GM12864 (cell line): Measurements from ENCODE around the gene RAB17.
A peak's percentile ranks its signal among the peaks of the same experiment; 100 is the strongest.

ENCODE experiments used
- DNase-seq: peaks from one replicate; pipeline ENCODE4 v3.0.0-alpha.2; 2011; ENCODE audit warnings: low read depth
- H3K4me3 ChIP-seq: 2 replicates; pipeline ENCODE4 v1.5.1; 2011; ENCODE audit warnings: mild to moderate bottlenecking, low read depth, low read length, control low read depth
- TF ChIP-seq, protein P1 (sequence below): IDR thresholded peaks from 2 replicates; pipeline ENCODE4 v1.5.1; 2011; ENCODE audit warnings: low read depth, mild to moderate bottlenecking, moderate library complexity, low read length, control low read depth, inconsistent platforms; ENCODE audit errors: missing control alignments

RAB17 gene

DNA sequence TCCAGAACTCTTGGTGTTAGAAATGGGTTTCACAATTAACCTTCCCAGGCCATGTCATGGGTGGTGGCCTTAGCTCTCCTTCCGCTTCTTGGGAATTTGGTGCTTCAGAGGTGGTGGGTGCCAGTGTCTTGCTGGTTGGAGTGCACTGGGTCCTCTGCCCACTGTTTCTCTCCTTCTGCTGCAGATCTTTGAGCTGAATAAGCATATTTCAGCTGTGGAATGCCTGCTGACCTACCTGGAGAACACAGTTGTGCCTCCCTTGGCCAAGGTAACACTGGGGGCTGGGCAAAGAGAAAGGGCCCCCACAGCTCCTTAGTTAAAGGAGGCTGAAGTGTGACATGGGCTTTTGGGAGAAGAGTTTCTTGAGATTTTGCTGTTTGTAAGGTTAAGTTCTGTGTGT is 56.2 kb downstream of the RAB17 start:
- no peak for DNase-seq
- no peak overlapping the region for H3K4me3 ChIP-seq
- TF ChIP-seq, protein P1, sequence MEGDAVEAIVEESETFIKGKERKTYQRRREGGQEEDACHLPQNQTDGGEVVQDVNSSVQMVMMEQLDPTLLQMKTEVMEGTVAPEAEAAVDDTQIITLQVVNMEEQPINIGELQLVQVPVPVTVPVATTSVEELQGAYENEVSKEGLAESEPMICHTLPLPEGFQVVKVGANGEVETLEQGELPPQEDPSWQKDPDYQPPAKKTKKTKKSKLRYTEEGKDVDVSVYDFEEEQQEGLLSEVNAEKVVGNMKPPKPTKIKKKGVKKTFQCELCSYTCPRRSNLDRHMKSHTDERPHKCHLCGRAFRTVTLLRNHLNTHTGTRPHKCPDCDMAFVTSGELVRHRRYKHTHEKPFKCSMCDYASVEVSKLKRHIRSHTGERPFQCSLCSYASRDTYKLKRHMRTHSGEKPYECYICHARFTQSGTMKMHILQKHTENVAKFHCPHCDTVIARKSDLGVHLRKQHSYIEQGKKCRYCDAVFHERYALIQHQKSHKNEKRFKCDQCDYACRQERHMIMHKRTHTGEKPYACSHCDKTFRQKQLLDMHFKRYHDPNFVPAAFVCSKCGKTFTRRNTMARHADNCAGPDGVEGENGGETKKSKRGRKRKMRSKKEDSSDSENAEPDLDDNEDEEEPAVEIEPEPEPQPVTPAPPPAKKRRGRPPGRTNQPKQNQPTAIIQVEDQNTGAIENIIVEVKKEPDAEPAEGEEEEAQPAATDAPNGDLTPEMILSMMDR: no peak

DNA sequence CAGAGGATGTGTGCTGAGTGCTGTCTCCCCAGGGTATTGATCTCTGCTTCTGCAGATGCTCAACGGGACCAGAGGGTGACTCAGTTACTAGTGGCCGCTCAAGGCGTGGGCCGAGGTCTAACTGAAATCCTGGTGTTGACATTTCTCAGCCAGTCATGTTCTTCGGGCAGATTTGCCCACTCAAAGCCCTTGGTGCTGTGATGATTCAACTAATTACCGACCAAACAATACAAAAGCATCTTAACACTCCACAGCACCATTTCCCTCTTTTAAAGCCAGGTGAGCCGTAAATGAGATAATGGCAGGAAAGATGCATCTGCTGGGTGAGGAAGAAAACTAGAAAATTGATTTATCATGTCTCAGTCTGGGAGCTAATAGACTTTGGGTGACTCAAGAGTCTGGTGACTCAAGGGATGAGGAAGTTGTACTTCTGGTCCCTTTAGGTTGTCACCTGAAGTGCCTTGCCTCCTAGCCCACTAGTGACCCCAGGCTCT is 56.8 kb downstream of the RAB17 start:
- TF ChIP-seq, protein P1: no peak
- no peak overlapping the region for H3K4me3 ChIP-seq
- DNase-seq: no peak

DNA sequence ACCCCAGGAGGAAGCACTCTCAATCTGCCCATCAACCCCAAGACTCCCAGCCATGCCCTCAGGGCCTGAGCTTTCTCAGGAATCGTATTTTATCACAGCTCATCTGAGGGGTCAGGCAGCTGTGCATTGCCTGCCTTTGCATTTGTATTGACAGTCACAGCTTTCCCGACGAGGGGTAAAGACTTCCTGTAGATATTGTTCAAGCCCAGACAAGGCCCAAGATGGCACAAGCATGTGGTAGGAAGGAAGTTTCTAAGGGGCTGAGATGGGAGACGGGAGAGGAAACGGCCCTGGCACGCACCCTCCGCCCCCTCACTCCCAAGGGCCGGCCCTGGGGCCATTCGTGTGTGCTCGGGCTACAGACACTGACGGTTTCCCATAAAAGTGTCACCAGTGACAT is 58.4 kb downstream of the RAB17 start:
- TF ChIP-seq, protein P1: no peak
- no peak overlapping the region for H3K4me3 ChIP-seq
- DNase-seq: no peak

DNA sequence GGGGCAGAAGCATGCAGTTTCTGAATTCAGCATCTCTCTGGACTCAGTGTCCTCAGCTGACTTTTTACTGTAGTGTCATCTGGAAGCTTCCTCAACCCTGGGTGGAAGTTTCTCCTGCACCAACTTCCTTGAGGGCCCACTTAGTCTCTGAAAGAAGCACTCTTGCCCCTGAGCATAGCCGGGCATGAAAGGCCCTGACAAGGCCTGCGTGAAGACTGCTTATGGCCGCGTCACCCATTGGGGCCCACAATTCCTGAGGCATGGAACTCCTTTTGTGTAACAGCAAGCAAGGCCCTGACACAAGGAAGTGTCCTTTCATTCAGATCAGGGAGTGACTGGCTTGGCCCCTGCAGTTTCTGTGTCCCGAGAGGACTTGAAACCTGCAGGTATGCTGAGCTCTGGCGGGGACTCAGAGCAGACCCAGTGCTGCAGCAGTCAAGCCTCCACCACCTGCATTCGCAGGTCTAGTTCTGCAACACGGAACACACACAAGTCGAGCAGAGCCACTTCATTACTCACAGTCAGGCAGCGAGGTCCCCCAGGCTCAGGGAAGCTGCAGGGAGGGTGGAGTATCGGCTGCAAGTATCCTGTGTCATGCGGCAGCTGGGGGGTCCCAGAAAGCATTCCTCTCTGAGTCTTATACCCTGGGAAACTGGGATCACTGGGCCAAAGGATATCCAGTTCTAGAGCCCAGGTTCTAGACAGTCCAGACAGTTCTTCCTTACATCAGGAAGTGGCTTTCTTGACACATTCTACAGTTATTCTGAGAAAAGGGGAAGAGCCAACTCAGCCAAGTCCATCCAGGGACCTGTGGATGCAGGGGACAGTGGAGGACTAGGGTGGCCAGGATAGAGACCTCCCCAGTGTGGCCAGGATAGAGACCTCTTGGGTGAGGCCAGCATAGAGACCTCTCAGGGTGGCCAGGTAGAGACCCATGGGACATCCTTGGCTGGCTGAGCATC is 59.8 kb downstream of the RAB17 start:
- TF ChIP-seq, protein P1: no peak

DNA sequence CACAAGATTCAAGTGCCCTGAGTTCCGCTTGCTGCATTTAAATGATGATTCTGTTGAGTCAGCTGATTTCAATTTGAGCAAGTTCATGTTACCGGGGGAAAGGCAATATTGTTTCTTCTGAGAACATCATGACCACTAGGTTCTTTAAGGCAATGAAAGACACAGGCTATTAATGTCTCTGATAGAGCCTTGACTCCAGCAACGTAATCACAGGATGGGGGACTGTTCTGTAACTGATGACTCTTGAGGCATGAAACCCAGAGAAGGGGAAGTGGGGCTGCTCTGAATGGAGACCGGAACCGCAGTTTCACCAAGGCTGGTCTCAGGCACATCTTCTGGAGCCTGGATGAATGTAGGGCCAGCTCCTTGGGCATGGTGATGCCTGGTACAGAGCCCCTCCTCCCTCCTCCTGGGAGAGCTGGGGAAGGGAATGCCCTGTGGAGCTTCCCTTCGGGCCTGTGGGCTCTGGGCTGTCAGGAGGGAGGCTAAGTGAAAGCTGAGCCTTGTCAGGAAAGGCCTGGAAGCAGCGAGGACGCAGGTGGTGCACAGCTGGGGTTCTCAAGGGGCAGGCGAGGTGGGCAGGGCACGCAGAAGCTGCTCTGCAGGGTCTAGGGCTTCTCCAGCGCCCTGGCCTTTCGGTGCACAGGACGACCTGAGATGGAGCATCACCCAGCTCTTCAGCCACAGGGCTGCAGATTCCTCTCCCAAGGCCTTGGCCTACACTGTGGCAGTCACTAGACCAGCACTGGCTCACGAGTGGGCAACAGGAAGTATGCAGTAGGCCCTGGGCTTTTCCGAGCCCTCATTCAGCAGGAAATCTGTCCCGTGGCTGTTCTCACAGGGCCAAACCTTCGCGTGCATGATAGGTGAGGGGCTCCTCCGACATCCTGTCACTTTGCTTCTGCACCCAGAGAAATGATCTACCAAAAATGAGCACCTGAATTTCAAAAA is 60.8 kb downstream of the RAB17 start:
- peak; percentile 69 for DNase-seq
- no peak overlapping the region for H3K4me3 ChIP-seq
- TF ChIP-seq, protein P1: no peak

More for the DNA sequence above, 59.8 kb downstream of the RAB17 start:
- no peak for DNase-seq
- no peak overlapping the region for H3K4me3 ChIP-seq

DNA sequence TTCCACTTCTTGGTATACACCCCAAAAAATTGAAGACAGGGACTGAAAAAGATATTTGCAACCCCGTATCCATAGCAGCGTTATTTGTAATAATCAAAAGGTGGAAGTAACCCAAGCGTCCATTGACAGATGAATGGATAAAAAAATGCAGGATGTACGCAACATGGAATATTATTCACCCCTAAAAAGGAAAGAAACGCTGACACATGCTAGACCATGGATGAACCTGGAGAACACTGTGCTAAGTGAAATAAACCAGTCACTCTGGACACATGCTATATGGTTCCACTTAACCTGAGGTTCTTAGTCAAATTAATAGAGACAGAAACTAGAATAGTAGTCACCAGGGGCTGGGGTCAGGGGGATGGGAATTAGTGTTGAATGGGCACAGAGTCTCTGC is 62.8 kb downstream of the RAB17 start:
- DNase-seq: no peak
- no peak overlapping the region for H3K4me3 ChIP-seq
- TF ChIP-seq, protein P1: no peak
